ENCODE data around the gene MYF5.

DNA sequence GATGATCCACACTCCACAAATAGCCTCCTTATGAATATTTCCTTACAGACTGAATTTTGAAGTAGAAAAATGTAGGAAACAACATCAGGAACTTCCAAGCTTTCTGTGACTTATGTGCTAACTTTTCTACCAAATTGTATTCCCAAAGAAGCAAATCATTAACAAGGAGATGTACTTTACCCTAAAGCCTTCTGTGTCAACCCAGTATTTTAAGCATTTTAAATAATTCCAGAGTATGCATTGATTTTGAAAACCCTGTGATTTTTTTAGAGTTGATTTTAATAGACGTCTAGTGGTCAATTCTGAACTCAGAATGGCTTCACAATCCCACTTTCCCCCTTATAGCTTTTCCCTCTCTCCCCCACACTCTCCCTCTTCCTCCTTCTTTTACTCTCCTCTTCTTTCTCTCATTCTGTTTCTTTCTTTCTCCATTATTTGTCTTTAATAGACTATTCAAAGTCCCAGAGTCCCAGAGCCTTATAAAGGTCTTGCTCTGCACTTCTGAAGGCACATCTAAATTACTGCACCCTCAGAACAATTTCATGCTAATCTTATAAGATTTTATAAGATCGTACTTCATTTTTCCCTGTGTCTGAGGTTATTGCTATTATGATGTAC lies 19.3 kb upstream of the MYF5 start:
- TF ChIP-seq, protein P1, sequence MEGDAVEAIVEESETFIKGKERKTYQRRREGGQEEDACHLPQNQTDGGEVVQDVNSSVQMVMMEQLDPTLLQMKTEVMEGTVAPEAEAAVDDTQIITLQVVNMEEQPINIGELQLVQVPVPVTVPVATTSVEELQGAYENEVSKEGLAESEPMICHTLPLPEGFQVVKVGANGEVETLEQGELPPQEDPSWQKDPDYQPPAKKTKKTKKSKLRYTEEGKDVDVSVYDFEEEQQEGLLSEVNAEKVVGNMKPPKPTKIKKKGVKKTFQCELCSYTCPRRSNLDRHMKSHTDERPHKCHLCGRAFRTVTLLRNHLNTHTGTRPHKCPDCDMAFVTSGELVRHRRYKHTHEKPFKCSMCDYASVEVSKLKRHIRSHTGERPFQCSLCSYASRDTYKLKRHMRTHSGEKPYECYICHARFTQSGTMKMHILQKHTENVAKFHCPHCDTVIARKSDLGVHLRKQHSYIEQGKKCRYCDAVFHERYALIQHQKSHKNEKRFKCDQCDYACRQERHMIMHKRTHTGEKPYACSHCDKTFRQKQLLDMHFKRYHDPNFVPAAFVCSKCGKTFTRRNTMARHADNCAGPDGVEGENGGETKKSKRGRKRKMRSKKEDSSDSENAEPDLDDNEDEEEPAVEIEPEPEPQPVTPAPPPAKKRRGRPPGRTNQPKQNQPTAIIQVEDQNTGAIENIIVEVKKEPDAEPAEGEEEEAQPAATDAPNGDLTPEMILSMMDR (IDR thresholded peaks at IDR 0.05) = no peak
- no peak for TF ChIP-seq POLR2A (IDR thresholded peaks at IDR 0.05)
